ENCODE measurements around the gene GBX1.

Gene GBX1

GRCh38 chr7:151193203-151193978, 25.9 kb upstream of the GBX1 start:
- TF ChIP-seq CTCF (IDR thresholded peaks at IDR 0.05; ENCODE audit: extremely low read depth, missing control alignments): no peak

GRCh38 chr7:151192002-151192539, 24.6 kb upstream of the GBX1 start:
- no peak for TF ChIP-seq CTCF (IDR thresholded peaks at IDR 0.05; ENCODE audit: extremely low read depth, missing control alignments)
- DNase-seq (ENCODE audit: low spot score): no peak

More at GRCh38 chr7:151193203-151193978, 25.9 kb upstream of the GBX1 start:
- no peak for DNase-seq (ENCODE audit: low spot score)

- no peak for DNase-seq (ENCODE audit: low spot score)
- TF ChIP-seq CTCF (IDR thresholded peaks at IDR 0.05; ENCODE audit: extremely low read depth, missing control alignments): no peak
Observed at GRCh38 chr7:151191544-151191943, 24.1 kb upstream of the GBX1 start.

- TF ChIP-seq CTCF (IDR thresholded peaks at IDR 0.05; ENCODE audit: extremely low read depth, missing control alignments): no peak
- no peak for DNase-seq (ENCODE audit: low spot score)
Observed at GRCh38 chr7:151189038-151189437, 21.5 kb upstream of the GBX1 start.

- TF ChIP-seq CTCF (IDR thresholded peaks at IDR 0.05; ENCODE audit: extremely low read depth, missing control alignments): no peak
- no peak for DNase-seq (ENCODE audit: low spot score)
Observed at GRCh38 chr7:151188252-151188542, 20.7 kb upstream of the GBX1 start.

- no peak for DNase-seq (ENCODE audit: low spot score)
- no peak for TF ChIP-seq CTCF (IDR thresholded peaks at IDR 0.05; ENCODE audit: extremely low read depth, missing control alignments)
Observed at GRCh38 chr7:151187409-151188251, 20.1 kb upstream of the GBX1 start.

Data from GM20000 (cell line).